MG63 (cell line): ENCODE data around the gene SLC6A11. TPM values are rescaled to one million over a fixed set of nuclear protein-coding genes. Genes with fewer than 3 reads are reported as not detected.

ENCODE experiments used
- DNase-seq: peaks from one replicate; pipeline ENCODE4 v3.0.0-alpha.2; 2020
- H3K27me3 ChIP-seq: fragments of 250-450 bp; sonication (Bioruptor Pico); 2 replicates; pipeline ENCODE4 v1.5.1; 2020; ENCODE audit warnings: mild to moderate bottlenecking, moderate library complexity
- H3K36me3 ChIP-seq: fragments of 250-450 bp; sonication (Bioruptor Pico); 2 replicates; pipeline ENCODE4 v1.5.1; 2020; ENCODE audit warnings: mild to moderate bottlenecking, moderate library complexity
- H3K4me3 ChIP-seq: fragments of 250-450 bp; sonication (Bioruptor Pico); 2 replicates; pipeline ENCODE4 v1.5.1; 2020; ENCODE audit warnings: mild to moderate bottlenecking, moderate library complexity
- H3K9me3 ChIP-seq: fragments of 250-450 bp; sonication (Bioruptor Pico); 2 replicates; pipeline ENCODE4 v1.5.1; 2020; ENCODE audit warnings: mild to moderate bottlenecking, moderate library complexity
- total RNA-seq: library from RNA; depleted of rRNA; stranded (reverse); fragments of >200 nt; shearing (Covaris generic); gene quantifications from 2 replicates; pipeline ENCODE4 v1.2.3, GENCODE V29; 2014; ENCODE audit warnings: low replicate concordance; rRNA removed

The SLC6A11 gene
- total RNA-seq, 1 experiment from 2014 or later: 0.95 TPM

DNA sequence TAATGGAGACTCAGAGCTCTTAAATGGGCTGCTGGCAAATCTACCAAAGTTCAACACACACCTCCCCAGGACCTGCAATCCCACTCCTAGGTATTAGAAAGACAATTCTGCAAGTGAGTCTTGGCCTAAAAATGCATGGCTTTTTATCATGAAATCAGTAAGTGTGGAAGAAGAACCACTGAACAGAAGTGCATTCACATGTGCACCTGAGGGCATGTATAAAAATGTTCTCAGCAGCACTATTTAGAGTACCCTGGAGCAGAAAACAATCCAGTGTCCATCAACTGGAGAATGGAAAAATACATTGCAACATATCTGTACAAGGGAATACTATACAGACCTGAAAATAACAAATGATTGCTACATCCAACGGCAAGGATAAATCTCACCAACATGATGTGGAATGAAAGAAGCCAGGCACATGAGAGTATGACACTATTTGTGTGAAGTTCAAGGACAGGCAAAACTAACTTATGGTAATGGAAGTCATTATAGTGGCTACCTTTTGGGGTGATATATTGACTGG is 168.4 kb downstream of the SLC6A11 start:
- Histone ChIP-seq H3K36me3 (no peaks in the 10 kb centered on the region), H3K27me3 (no peaks in the 10 kb centered on the region), H3K9me3 (no peaks in the 10 kb centered on the region)

DNA sequence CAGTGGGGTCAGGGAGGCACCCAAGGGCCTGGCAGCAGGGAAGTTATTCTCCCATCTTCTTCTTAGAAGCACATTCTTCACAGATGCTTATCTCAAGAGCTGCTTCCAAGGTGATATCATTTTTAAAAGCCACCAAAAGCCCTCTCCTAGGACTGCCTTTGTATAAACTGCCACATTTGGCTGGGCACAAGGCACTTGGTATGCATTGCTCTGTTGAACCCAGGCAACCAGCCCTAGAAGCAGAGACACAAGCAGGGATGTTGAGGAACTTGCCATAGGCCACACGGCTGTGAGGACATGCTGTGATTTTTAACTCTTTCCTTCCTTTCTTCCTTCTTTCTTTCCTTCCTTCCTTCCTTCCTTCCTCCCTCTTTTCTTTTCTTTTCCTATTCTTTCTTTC is 169.2 kb downstream of the SLC6A11 start:
- H3K4me3 ChIP-seq: no peak overlapping the region
- DNase-seq: no peak
- no peaks in the 10 kb centered on the region for H3K36me3 ChIP-seq
- H3K27me3 ChIP-seq: no peaks in the 10 kb centered on the region
- no peaks in the 10 kb centered on the region for H3K9me3 ChIP-seq

More for the DNA sequence above, 168.4 kb downstream of the SLC6A11 start:
- no peak overlapping the region for H3K4me3 ChIP-seq
- DNase-seq: no peak

- peaks cover 7% of the 10 kb centered on the region; the same call in 1 of the 2 replicates for H3K27me3 ChIP-seq
- no peaks in the 10 kb centered on the region for H3K36me3 ChIP-seq
- H3K4me3 ChIP-seq: no peak overlapping the region
- H3K9me3 ChIP-seq: no peaks in the 10 kb centered on the region
- DNase-seq: no peak
These were observed 170.6 kb downstream of the SLC6A11 start for GRCh38 chr3:10986592-10986991.

GRCh38 chr3:10988001-10988665 is 172.1 kb downstream of the SLC6A11 start:
- no peaks in the 10 kb centered on the region for H3K36me3 ChIP-seq
- no peak for DNase-seq
- H3K27me3 ChIP-seq: peaks cover 16% of the 10 kb centered on the region
- no peaks in the 10 kb centered on the region for H3K9me3 ChIP-seq
- H3K4me3 ChIP-seq: no peak overlapping the region

GRCh38 chr3:10988991-10989484 is 173.0 kb downstream of the SLC6A11 start:
- Histone ChIP-seq H3K4me3 (no peak overlapping the region), H3K9me3 (no peaks in the 10 kb centered on the region), H3K36me3 (no peaks in the 10 kb centered on the region), H3K27me3 (peaks cover 26% of the 10 kb centered on the region)
- no peak for DNase-seq

Other genes with a start within 250 kb of the SLC6A11 start
- not detected in 2 replicates for gene SLC6A1, start 176.5 kb downstream of the SLC6A11 start, total RNA-seq